BLaER1 (cell line): ENCODE measurements around the gene PLIN4.
"Not testable (repeated sequence)": the region's sequence is repeated elsewhere in the genome, so short reads cannot be mapped to it uniquely, and the experiment has no call there.

Source experiments
- H3K27ac ChIP-seq: shearing (Covaris generic); formaldehyde crosslinking; 2 replicates; pipeline ENCODE4 v1.8.1; 2022
- H3K27me3 ChIP-seq: shearing (Covaris generic); formaldehyde crosslinking; 2 replicates; pipeline ENCODE4 v1.8.1; 2022
- H3K36me3 ChIP-seq: shearing (Covaris generic); formaldehyde crosslinking; 2 replicates; pipeline ENCODE4 v1.8.1; 2022
- H3K4me1 ChIP-seq: shearing (Covaris generic); formaldehyde crosslinking; 2 replicates; pipeline ENCODE4 v1.8.1; 2022
- H3K4me2 ChIP-seq: shearing (Covaris generic); formaldehyde crosslinking; 2 replicates; pipeline ENCODE4 v1.8.1; 2022
- H3K4me3 ChIP-seq: shearing (Covaris generic); formaldehyde crosslinking; 2 replicates; pipeline ENCODE4 v1.8.1; 2022
- H3K9ac ChIP-seq: shearing (Covaris generic); formaldehyde crosslinking; 2 replicates; pipeline ENCODE4 v1.8.1; 2022
- H3K9me3 ChIP-seq: shearing (Covaris generic); formaldehyde crosslinking; 2 replicates; pipeline ENCODE4 v1.8.1; 2022
- H4K20me1 ChIP-seq: shearing (Covaris generic); formaldehyde crosslinking; 2 replicates; pipeline ENCODE4 v1.8.1; 2022
- Cebpa-rat ChIP-seq: shearing (Covaris generic); IDR thresholded peaks from 2 replicates; pipeline ENCODE4 v1.8.1; 2022

Gene PLIN4

GRCh38 chr19:4518345-4519171 lies at the start of gene PLIN4:
Gene PLIN4 (minus strand): TSS chr19:4518486. CDS start chr19:4518272, 214 bp downstream.
- no peaks in the 10 kb centered on the region for H3K36me3 ChIP-seq
- H4K20me1 ChIP-seq = no peaks in the 10 kb centered on the region
- H3K27ac ChIP-seq = 0 out of 2 replicates have a peak within 1 kb of the TSS, but pooled peaks have one; percentile 41
- H3K4me1 ChIP-seq = peaks cover 43% of the 10 kb centered on the region
- 0 out of 2 replicates have a peak within 1 kb of the TSS, but pooled peaks have one; percentile 19 for H3K9ac ChIP-seq
- no peak for TF ChIP-seq Cebpa-rat
- peak within 1 kb of the TSS; percentile 50 for H3K4me2 ChIP-seq
- H3K9me3 ChIP-seq = no peaks in the 10 kb centered on the region
- no peaks in the 10 kb centered on the region for H3K27me3 ChIP-seq
- no peak within 1 kb of the TSS for H3K4me3 ChIP-seq

DNA sequence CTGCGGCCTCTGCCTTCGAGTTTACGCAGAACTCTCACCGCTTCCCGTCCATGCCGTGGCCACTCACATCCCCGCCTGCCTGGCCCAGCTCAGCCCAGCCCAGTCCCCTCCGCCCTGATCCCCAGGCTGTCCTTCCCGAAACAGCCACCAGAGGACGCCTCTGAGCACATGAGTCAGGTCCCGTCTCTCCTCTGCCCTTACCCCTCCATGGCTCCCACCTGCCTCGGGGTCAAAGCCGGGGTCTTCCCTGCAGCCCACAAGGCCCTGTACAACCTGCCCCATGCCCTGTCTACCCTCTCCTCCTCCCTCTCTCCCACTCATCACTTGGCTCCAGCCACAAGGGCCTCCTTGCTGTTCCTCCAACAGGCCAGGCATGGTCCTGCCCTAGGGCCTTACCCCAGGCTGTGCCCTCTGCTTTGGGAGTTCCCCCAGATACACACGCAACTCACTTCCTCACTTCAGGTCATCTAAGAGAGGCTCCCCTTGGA lies 49.3 kb upstream of the PLIN4 start:
- H3K9ac ChIP-seq = no peak overlapping the region
- TF ChIP-seq Cebpa-rat = no peak

GRCh38 chr19:4566402-4567051 lies 48.2 kb upstream of the PLIN4 start:
- Histone ChIP-seq H3K9ac (no peak overlapping the region), H3K4me2 (no peak overlapping the region), H4K20me1 (no peaks in the 10 kb centered on the region), H3K27me3 (no peaks in the 10 kb centered on the region), H3K9me3 (no peaks in the 10 kb centered on the region), H3K4me3 (no peak overlapping the region), H3K36me3 (no peaks in the 10 kb centered on the region), H3K4me1 (peaks cover 23% of the 10 kb centered on the region), H3K27ac (no peak overlapping the region)
- TF ChIP-seq Cebpa-rat = no peak

More for the DNA sequence above, 49.3 kb upstream of the PLIN4 start:
- Histone ChIP-seq H4K20me1 (no peaks in the 10 kb centered on the region), H3K36me3 (no peaks in the 10 kb centered on the region), H3K27me3 (no peaks in the 10 kb centered on the region), H3K27ac (no peak overlapping the region), H3K9me3 (no peaks in the 10 kb centered on the region), H3K4me3 (no peak overlapping the region), H3K4me2 (no peak overlapping the region), H3K4me1 (peaks cover 22% of the 10 kb centered on the region)

DNA sequence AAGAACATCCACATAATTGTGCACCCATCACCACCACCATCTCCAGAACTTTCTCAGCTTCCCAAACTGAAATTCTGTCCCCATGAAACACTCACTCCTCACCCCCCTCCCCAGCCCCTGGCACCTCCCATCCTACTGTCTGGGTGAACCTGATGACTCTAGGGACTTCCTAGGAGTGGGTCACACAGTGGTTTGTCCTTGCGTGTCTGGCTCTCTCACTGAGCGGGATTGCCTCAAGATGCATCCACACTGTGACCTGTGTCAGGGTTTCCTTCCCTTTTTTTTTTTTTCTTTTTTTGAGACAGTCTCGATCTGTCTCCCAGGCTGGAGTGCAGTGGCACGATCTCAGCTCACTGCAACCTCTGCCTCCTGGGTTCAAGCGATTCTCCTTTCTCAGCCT lies 45.3 kb upstream of the PLIN4 start:
- H3K4me2 ChIP-seq, H3K9me3 ChIP-seq, H3K36me3 ChIP-seq, H3K9ac ChIP-seq, H3K4me3 ChIP-seq, H3K27ac ChIP-seq, H4K20me1 ChIP-seq, H3K27me3 ChIP-seq: not testable (repeated sequence)
- peaks cover 20% of the 10 kb centered on the region for H3K4me1 ChIP-seq

DNA sequence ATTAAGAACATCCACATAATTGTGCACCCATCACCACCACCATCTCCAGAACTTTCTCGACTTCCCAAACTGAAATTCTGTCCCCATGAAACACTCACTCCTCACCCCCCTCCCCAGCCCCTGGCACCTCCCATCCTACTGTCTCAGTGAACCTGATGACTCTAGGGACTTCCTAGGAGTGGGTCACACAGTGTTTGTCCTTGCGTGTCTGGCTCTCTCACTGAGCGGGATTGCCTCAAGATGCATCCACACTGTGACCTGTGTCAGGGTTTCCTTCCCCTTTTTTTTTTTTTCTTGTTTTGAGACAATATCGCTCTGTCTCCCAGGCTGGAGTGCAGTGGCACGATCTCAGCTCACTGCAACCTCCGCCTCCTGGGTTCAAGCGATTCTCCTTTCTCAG lies 43.8 kb upstream of the PLIN4 start:
- not testable (repeated sequence) for H3K9me3 ChIP-seq, H3K4me3 ChIP-seq, H3K9ac ChIP-seq, H4K20me1 ChIP-seq, H3K4me2 ChIP-seq, H3K36me3 ChIP-seq, H3K27me3 ChIP-seq, H3K27ac ChIP-seq
- H3K4me1 ChIP-seq = peaks cover 20% of the 10 kb centered on the region; the same call in 1 of the 2 replicates

DNA sequence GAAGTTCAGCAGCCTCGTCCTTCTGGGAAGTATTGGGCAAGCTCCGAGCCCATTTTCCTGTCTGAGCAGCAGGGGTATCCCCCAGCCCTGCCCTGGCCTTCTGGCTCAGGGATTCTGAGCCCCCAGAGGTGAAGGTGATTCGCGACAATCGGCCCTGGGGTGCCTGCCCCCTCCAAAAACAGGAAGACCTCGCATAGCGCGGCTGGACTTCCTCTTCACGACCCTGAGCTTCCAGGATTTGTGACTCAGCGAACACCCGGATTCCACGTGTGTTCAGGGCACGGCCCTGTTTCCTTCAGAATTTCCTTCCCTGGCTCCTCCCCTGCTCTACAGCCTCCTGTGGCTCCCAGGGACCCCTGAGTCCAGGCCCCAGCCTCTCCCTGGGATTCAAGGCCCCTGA lies 41.3 kb upstream of the PLIN4 start, which contains the start of gene SEMA6B:
TSS of gene SEMA6B (minus strand) at position 116 of the 400 bp plus-strand sequence. CDS start 1,227 bp downstream, outside the sequence.
- 0 out of 2 replicates have a peak within 1 kb of the TSS, but pooled peaks have one; percentile 10 for H3K27ac ChIP-seq
- H3K4me1 ChIP-seq = peaks cover 20% of the 10 kb centered on the region; the same call in 1 of the 2 replicates
- H4K20me1 ChIP-seq = no peaks in the 10 kb centered on the region
- H3K27me3 ChIP-seq = no peaks in the 10 kb centered on the region
- no peak for TF ChIP-seq Cebpa-rat
- H3K36me3 ChIP-seq = peaks cover 5% of the 10 kb centered on the region; the same call in 1 of the 2 replicates
- peak within 1 kb of the TSS; percentile 22; the same call in 1 of the 2 replicates for H3K4me2 ChIP-seq
- H3K9ac ChIP-seq = no peak within 1 kb of the TSS
- no peaks in the 10 kb centered on the region for H3K9me3 ChIP-seq
- no peak within 1 kb of the TSS for H3K4me3 ChIP-seq

DNA sequence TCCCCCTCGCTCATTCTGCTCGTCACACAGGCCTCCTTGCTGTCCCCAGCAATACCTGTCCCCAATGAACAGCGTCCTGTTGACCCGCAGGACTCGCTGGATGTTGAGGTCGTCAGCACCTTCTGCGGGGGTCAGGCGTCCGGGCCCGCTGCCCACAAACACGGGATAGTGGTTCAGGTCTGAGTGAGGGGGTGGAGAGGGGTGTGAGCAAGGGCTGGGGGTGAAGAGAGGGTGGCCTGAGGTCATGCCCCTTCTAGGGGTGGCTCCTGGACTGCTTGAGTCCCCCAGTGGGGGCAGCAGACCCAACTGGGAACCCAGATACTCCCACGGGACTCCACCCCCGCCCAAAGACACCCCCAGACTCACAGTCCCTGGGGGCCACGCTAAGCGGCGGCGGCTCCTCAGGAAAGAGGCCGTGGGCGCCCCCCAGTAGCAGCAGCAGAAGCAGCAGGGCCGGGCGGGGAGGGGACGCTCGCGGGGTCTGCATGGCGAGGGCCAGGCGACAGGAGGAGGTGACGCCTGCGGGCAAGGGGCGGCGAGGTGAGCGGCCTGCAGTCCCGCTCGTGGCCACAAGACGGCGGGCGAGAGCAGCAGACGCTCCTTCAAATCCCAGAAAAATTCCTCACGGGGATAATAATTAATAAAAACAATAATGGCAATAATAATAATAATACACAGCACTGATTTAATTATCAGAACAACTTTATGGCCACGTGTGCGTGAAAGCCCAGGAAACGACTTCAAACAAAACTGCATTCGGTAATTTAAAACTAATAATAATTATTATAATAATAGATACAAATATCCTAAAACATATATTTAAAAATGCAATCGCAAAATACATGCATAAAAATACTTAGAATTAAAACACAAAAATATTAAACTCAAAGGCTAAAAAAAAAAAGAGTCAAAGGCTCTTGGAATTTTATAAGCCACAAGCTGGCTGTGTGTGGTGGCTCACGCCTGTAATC lies 40.0 kb upstream of the PLIN4 start:
- TF ChIP-seq Cebpa-rat = no peak
- peaks cover 13% of the 10 kb centered on the region; the same call in 1 of the 2 replicates for H3K36me3 ChIP-seq
- H3K4me3 ChIP-seq = no peak overlapping the region
- H3K9me3 ChIP-seq = no peaks in the 10 kb centered on the region
- H3K27ac ChIP-seq = no peak overlapping the region
- no peaks in the 10 kb centered on the region for H3K27me3 ChIP-seq
- peaks cover 14% of the 10 kb centered on the region; the same call in 1 of the 2 replicates for H3K4me1 ChIP-seq
- no peak overlapping the region for H3K9ac ChIP-seq
- H3K4me2 ChIP-seq = peak overlapping the region; percentile 55
- no peaks in the 10 kb centered on the region for H4K20me1 ChIP-seq

- Histone ChIP-seq H3K4me1 (peaks cover 10% of the 10 kb centered on the region; the same call in 1 of the 2 replicates), H3K9me3 (no peaks in the 10 kb centered on the region), H3K36me3 (peaks cover 17% of the 10 kb centered on the region; the same call in 1 of the 2 replicates), H3K27ac (no peak overlapping the region), H4K20me1 (no peaks in the 10 kb centered on the region), H3K27me3 (no peaks in the 10 kb centered on the region), H3K4me3 (no peak overlapping the region), H3K9ac (no peak overlapping the region), H3K4me2 (no peak overlapping the region)
- no peak for TF ChIP-seq Cebpa-rat
Observed at GRCh38 chr19:4557144-4557970, 39.1 kb upstream of the PLIN4 start.
